ENCODE measurements around the gene HMCN1.

- TF ChIP-seq CTCF (IDR thresholded peaks at IDR 0.05) (no peak), POLR2AphosphoS5 (IDR thresholded peaks at IDR 0.05; ENCODE audit: low read depth, low read length) (no peak)
Measured at GRCh38 chr1:185911978-185912377, 177.8 kb downstream of the HMCN1 start.

All from Panc1 (cell line).